ENCODE measurements around the gene LFNG.

DNA sequence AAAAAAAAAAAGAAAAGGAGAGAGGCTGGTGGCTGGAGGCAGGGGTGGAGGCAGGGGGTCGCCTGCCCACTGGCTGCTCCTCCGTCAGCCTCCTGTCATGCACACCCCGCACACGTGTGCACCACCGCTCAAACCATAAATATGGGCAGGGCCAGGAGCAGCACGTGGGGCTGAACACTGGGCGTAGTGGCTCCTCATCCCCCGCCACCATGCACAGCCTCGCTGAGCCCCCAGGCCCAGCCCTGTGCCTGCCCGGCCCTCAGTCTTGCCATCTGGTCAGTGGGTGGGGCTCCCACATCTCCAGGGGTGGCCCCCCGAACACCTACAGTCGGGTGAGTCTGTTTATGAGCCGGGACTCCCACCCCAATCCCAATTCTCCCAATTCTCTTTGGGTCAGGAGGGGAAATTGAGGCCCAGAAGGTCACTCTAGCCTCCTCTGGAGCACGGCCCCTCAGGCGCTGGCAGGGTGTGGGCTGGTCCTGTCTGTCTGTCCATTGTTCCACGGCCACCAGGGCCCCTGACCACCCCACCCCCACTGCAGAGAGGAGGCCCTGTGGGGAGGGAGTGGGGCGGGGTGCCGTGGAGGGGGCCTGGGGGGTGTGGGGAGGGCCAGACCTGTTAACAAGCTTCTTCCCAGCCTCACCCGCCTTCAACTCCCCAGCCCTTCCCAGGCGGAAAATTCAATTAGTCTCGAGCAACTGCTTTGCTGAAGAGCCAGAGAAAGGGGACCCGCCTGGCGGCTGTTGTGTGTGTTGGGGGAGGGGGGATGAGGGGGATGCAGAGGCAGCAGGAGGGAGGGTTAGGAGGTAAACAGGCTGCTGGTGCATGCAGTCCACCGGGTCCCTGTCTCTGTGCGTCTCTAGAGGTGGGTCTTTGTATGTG lies 23.9 kb upstream of the LFNG start:
- TF ChIP-seq RAD51 (IDR thresholded peaks at IDR 0.05; ENCODE audit: borderline replicate concordance) (no peak), MEIS1 (CRISPR knock-in tag; IDR thresholded peaks at IDR 0.05; ENCODE audit: borderline replicate concordance) (no peak), FOXK1 (CRISPR knock-in tag; IDR thresholded peaks at IDR 0.05; ENCODE audit: borderline replicate concordance, low read depth) (no peak), YY1 (IDR thresholded peaks at IDR 0.05; ENCODE audit: insufficient read depth, insufficient replicate concordance, low read depth, low read length) (no peak), HDAC1 (CRISPR knock-in tag; IDR thresholded peaks at IDR 0.05) (no peak)

Data from HepG2 (cell line).